Stomach (tissue), 4 donors: ENCODE results near the gene HBG2.

Source experiments
- CTCF ChIP-seq, 7 experiments: fragments of 450-650 bp in 4 of 7; fragments of 200-600 bp in 3 of 7; sonication (generic) in 3 of 7; IDR thresholded peaks; one replicate each; pipeline ENCODE4 v1.5.1; 2016 to 2019; ENCODE audit warnings: antibody characterized with exemption in 7 of 7, control low read depth in 2 of 7, mild to moderate bottlenecking in 1 of 7
- POLR2A ChIP-seq, 4 donors: fragments of 450-650 bp; IDR thresholded peaks; one replicate each; pipeline ENCODE4 v1.6.1; 2016; ENCODE audit warnings: antibody characterized with exemption in 4 of 4, control low read depth in 2 of 4, mild to moderate bottlenecking in 1 of 4, moderate library complexity in 1 of 4

- no peak for TF ChIP-seq CTCF (IDR thresholded peaks at IDR 0.05)
- no peak for TF ChIP-seq POLR2A (IDR thresholded peaks at IDR 0.05)
Observed at GRCh38 chr11:5241458-5241857, 13.1 kb downstream of the HBG2 start.
